GM12873 (cell line): ENCODE measurements around the gene SEPTIN2.

Experiments used
- TF ChIP-seq, protein P1 (sequence below): IDR thresholded peaks from 2 replicates; pipeline ENCODE4 v1.5.1; 2012; ENCODE audit warnings: low read depth, mild to moderate bottlenecking, moderate library complexity, low read length, control low read depth; ENCODE audit not compliant: insufficient read depth; ENCODE audit errors: missing control alignments

The SEPTIN2 gene

DNA sequence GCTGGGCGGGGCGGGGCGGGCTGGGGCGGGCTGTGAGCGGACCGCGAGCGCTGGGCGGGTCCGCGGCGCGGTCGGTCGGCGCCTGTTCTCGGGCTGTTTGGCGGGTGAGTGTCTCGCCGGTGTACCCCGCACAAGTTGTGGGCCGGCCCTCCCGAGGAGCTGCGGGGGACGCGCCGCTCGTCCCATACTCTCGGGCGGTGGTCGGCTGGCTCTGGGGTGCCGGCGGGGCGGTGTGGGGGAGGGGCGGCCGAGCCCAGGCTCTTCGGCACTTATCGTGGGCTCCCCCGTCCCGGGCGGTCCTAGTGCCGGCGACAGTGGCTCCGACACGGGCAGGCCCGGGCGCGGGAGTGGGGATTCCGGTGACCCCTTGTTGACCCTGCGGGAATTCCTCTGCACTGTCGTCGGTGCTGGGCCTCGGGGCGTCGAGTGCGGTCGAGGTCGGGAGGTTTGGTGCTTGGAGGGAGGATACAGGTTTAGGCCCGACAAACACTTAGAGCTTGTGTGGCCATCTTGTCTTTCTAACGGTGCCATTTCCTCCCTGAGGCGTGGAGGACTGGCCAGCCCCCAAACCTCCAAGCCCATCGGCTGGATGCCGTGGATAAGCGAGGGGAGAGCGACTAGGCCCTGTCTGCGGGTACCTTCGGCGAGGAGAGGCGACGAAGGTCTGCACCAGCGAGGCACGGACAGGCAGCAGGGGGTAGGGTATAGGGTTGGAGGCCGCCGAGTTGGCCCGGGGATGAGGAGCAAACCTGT is at the start of gene SEPTIN2:
SEPTIN2 (plus strand) TSS at position 47 of the 753 bp plus-strand sequence. CDS start 8,308 bp downstream, outside the sequence.
- TF ChIP-seq, protein P1, sequence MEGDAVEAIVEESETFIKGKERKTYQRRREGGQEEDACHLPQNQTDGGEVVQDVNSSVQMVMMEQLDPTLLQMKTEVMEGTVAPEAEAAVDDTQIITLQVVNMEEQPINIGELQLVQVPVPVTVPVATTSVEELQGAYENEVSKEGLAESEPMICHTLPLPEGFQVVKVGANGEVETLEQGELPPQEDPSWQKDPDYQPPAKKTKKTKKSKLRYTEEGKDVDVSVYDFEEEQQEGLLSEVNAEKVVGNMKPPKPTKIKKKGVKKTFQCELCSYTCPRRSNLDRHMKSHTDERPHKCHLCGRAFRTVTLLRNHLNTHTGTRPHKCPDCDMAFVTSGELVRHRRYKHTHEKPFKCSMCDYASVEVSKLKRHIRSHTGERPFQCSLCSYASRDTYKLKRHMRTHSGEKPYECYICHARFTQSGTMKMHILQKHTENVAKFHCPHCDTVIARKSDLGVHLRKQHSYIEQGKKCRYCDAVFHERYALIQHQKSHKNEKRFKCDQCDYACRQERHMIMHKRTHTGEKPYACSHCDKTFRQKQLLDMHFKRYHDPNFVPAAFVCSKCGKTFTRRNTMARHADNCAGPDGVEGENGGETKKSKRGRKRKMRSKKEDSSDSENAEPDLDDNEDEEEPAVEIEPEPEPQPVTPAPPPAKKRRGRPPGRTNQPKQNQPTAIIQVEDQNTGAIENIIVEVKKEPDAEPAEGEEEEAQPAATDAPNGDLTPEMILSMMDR: no peak

DNA sequence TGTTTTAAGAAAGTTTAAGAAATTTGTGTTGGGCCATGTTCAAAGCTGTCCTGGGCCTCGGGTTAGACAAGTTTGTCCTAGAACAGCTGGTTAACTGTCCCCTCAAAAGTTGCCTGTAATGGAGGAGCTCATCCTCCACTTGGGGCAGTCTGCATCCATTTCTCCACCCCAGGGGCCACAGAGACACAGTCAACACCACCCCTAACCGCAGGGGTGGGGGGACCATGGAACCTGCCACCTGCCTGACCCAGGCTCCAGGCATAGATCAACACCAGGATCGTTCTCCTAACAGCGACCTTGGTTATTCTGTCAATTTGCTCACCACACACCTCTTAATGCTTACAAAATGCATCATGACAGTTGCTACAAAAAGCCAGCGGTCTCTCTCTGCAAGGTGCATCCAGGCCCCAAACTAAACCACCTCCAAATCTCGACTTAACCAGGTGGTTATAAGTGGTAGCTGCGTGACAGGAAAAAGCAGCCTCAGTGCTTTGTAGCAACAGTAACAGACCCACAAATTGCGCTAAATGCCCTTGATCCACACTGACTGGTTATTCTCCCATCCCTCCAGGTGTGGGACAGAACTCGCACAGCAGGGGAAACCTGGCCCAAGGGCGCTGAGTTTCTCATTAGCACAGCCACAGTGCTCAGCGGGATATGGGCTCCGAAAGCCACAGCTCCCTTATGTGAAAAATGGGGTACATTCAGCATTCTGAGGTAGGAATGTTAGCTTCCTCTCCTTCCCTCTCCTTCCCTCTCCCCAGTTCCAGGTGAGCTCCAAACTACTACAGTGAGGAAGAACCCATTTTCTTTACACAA is 48.3 kb upstream of the SEPTIN2 start:
- TF ChIP-seq, protein P1: peak; percentile 25

DNA sequence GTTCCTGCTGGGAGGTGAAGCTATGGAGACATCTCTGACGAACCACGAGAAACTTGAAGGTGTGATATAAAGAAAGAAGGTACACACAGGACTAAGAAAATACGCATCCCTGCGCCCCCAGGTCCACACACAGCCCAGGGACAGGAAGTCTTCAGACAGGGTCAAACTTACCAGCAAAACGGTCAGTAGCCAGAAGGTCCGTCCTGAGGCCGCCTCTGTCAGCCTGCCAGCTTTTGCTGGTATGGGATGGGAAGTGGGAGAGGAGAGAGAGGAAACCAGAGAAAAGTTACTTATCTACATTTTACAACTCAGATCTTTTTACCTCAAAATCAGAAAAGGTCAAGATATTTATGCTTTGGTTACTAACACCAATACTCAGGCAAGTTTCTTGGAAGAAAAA is 47.4 kb upstream of the SEPTIN2 start:
- TF ChIP-seq, protein P1: no peak

DNA sequence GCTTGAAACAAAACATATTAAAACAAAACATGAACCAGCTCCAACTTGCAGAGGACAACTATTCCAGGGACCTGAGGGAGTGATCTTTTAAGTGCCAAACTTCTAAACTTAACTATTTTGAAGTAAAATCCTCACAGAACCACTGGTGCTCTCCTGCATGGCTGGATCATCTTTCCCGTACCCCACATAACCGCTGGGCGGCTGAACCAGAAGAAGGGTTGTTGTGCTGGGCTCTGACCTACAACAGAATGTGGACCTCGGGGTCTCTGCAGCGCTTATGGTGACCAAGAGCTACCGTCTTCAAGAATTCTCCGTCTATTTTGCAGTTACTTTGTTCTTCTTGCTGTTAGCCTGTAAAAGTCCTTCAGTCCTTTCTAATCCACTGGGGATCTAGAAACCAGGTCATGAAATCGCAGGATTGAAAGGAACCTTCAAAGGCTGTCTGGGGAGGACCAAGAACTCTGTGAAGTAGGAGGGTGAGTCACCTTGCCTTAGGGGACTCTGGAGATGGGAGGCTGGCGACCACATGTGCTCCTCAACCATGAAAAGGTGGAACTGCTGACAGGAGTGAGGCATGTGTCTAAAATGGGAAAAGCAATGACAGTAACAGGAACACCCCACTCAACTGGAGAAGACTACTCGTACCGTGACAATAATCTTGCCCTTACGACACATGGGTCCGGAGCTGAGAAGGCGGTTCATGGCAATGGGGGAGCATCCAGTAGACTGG is 46.8 kb upstream of the SEPTIN2 start:
- TF ChIP-seq, protein P1: no peak

DNA sequence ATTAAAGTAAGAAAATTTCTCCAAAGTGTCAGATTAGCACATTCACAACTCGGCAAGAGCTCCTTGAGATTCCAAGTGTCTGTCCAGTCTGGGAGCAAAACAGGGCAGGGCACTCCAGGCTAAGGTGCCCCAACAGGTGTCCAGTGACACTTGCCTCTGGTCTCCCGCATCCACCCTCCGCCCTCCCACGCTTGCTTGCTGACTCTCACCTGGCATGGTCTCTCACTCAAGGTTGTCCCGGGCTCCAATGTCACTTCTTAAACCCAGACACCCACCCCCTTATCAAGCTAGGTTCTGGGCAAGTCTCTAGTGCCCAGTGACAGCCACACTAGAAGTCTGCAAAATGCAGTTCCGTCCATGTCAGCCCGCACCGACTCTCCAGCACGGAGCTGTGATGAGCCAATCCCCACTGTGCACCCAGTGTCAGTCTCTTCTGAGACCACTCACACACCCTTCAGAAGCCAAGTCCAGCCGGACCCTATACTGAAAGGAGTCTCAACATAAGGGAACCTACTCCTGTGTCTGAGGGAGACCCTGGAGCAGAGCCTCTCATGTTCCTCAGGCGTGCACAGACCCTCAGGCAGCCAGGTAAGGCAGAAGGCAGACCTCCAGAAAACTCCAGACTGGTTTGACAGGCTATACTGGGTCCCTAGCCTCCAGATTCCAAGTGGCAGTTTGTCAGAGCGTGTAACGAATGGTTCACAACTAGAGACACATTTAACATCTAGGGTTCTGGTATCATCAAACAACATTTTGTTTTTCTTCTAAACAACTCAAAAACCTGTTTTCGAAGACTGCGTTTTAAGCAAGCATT is 45.8 kb upstream of the SEPTIN2 start:
- TF ChIP-seq, protein P1: no peak

DNA sequence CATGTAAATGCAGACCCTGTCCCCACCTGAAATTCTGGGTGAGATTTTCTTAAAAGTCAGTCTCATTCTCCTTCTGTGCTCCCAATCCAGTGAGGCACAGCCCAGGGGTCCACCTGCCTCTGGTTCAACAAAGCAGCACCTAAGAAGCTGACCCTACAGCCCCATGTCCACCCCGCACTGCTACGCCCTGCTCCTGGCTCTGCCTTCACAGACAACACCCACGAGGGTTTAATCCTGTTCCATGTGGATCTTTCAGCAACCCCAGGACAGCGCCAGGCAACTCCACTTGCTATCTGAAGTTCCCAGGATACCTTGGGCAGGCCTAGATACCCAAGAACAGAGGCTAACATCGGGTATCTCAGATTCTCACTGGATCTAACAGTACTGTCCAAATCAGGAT is 45.2 kb upstream of the SEPTIN2 start:
- TF ChIP-seq, protein P1: no peak
